Activated CD8-positive, alpha-beta memory T cell treated with anti-CD3 and anti-CD28 coated beads for 1 hour (primary cell): ENCODE measurements around the gene COL18A1.
"Not testable (repeated sequence)": the region's sequence is repeated elsewhere in the genome, so short reads cannot be mapped to it uniquely, and the experiment has no call there.

Experiments
- DNase-seq, 2 donors: peaks; one replicate each; pipeline ENCODE4 v3.0.0-alpha.2; 2020; ENCODE audit warnings: low read depth in 1 of 2; ENCODE audit errors: extremely low read depth in 1 of 2

COL18A1 gene

GRCh38 chr21:45366931-45367401 lies 38.0 kb upstream of the COL18A1 start:
- no peak for DNase-seq

- no peak for DNase-seq
These were observed 37.3 kb upstream of the COL18A1 start for GRCh38 chr21:45367402-45368351.

- DNase-seq = not testable (repeated sequence)
These were observed 35.9 kb upstream of the COL18A1 start for GRCh38 chr21:45369018-45369417.

- DNase-seq = no peak
These were observed 34.4 kb upstream of the COL18A1 start for GRCh38 chr21:45370575-45370974.

- no peak for DNase-seq
These were observed 33.9 kb upstream of the COL18A1 start for GRCh38 chr21:45371081-45371480.

- DNase-seq = no peak
These were observed 33.3 kb upstream of the COL18A1 start for GRCh38 chr21:45371655-45372054.

- DNase-seq = no peak
These were observed 32.1 kb upstream of the COL18A1 start for GRCh38 chr21:45372732-45373355.

GRCh38 chr21:45373991-45374816 lies 30.8 kb upstream of the COL18A1 start:
- no peak for DNase-seq

GRCh38 chr21:45374826-45375455 lies 30.0 kb upstream of the COL18A1 start:
- no peak for DNase-seq

GRCh38 chr21:45376459-45377324 lies 28.3 kb upstream of the COL18A1 start:
- DNase-seq = no peak

GRCh38 chr21:45377325-45377709 lies 27.6 kb upstream of the COL18A1 start:
- DNase-seq = no peak

- DNase-seq = no peak
These were observed 27.1 kb upstream of the COL18A1 start for GRCh38 chr21:45377866-45378257.

GRCh38 chr21:45378258-45378966 lies 26.6 kb upstream of the COL18A1 start:
- DNase-seq = no peak

- no peak for DNase-seq
These were observed 25.6 kb upstream of the COL18A1 start for GRCh38 chr21:45379171-45379900.

GRCh38 chr21:45379901-45380330 lies 25.0 kb upstream of the COL18A1 start:
- no peak for DNase-seq

GRCh38 chr21:45380566-45380965 lies 24.4 kb upstream of the COL18A1 start:
- DNase-seq = no peak

GRCh38 chr21:45381036-45381787 lies 23.8 kb upstream of the COL18A1 start:
- DNase-seq = no peak
